ENCODE data around the gene AKR1B15. TPM values are rescaled to one million over a fixed set of nuclear protein-coding genes. Genes with fewer than 3 reads are reported as not detected.

AKR1B15 gene
- total RNA-seq, 2 donors from 2014 or later, result not detected

- 91 to 100% methylated on average over 2 to 3 of the region's 3 CpGs for WGBS, 2 experiments (ENCODE audit: insufficient coverage in 1 of 2, insufficient read length in 1 of 2)
- H3K27ac Mint-ChIP-seq, result no peak overlapping the region
- H3K36me3 Mint-ChIP-seq (ENCODE audit: low read depth), result no peaks in the 10 kb centered on the region
- Histone ChIP-seq H3K4me3 (ENCODE audit: low read length) (no peak overlapping the region), H3K9me3 (ENCODE audit: control insufficient read depth, low read length) (peaks cover 21% of the 10 kb centered on the region), H3K4me1 (ENCODE audit: control insufficient read depth, insufficient read depth, low read length) (no peaks in the 10 kb centered on the region), H3K36me3 (ENCODE audit: control insufficient read depth, insufficient read depth, low read length) (no peaks in the 10 kb centered on the region), H3K27ac (ENCODE audit: low read depth, low read length) (no peak overlapping the region), H3K9ac (ENCODE audit: extremely low read depth, low read length, poor library complexity, severe bottlenecking) (no peak overlapping the region), H3K27me3 (ENCODE audit: control insufficient read depth, insufficient read depth, low read length, poor library complexity, severe bottlenecking) (no peaks in the 10 kb centered on the region)
- TF ChIP-seq CTCF (conservative IDR thresholded peaks at IDR 0.05), result no peak
- peaks cover 6% of the 10 kb centered on the region for H3K9me3 Mint-ChIP-seq
- DNase-seq, result no peak
- no peaks in the 10 kb centered on the region for H3K27me3 Mint-ChIP-seq (ENCODE audit: insufficient read depth)
- H3K4me1 Mint-ChIP-seq, result no peaks in the 10 kb centered on the region
- no peak overlapping the region for H3K4me3 Mint-ChIP-seq
Measured at GRCh38 chr7:134502463-134503371, 46.2 kb upstream of the AKR1B15 start.

GRCh38 chr7:134504660-134505164 lies 44.2 kb upstream of the AKR1B15 start:
- no peak overlapping the region for H3K4me3 Mint-ChIP-seq
- WGBS, 2 experiments (ENCODE audit: insufficient coverage in 1 of 2, insufficient read length in 1 of 2), result 96 to 100% methylated on average over 1 to 2 of the region's 3 CpGs
- no peaks in the 10 kb centered on the region for H3K27me3 ChIP-seq (ENCODE audit: control insufficient read depth, insufficient read depth, low read length, poor library complexity, severe bottlenecking)
- H3K27ac ChIP-seq (ENCODE audit: low read depth, low read length), result no peak overlapping the region
- H3K4me1 ChIP-seq (ENCODE audit: control insufficient read depth, insufficient read depth, low read length), result no peaks in the 10 kb centered on the region
- peaks cover 7% of the 10 kb centered on the region for H3K9me3 ChIP-seq (ENCODE audit: control insufficient read depth, low read length)
- H3K27ac Mint-ChIP-seq, result no peak overlapping the region
- DNase-seq, result no peak
- TF ChIP-seq CTCF (conservative IDR thresholded peaks at IDR 0.05), result no peak
- peaks cover 2% of the 10 kb centered on the region for H3K27me3 Mint-ChIP-seq (ENCODE audit: insufficient read depth)
- H3K9ac ChIP-seq (ENCODE audit: extremely low read depth, low read length, poor library complexity, severe bottlenecking), result no peak overlapping the region
- H3K4me1 Mint-ChIP-seq, result no peaks in the 10 kb centered on the region
- no peaks in the 10 kb centered on the region for H3K9me3 Mint-ChIP-seq
- no peaks in the 10 kb centered on the region for H3K36me3 Mint-ChIP-seq (ENCODE audit: low read depth)
- H3K4me3 ChIP-seq (ENCODE audit: low read length), result no peak overlapping the region
- no peaks in the 10 kb centered on the region for H3K36me3 ChIP-seq (ENCODE audit: control insufficient read depth, insufficient read depth, low read length)

- no peak overlapping the region for H3K27ac Mint-ChIP-seq
- H3K9me3 Mint-ChIP-seq, result no peaks in the 10 kb centered on the region
- Histone ChIP-seq H3K27me3 (ENCODE audit: control insufficient read depth, insufficient read depth, low read length, poor library complexity, severe bottlenecking) (no peaks in the 10 kb centered on the region), H3K4me3 (ENCODE audit: low read length) (no peak overlapping the region), H3K9ac (ENCODE audit: extremely low read depth, low read length, poor library complexity, severe bottlenecking) (no peak overlapping the region), H3K9me3 (ENCODE audit: control insufficient read depth, low read length) (peaks cover under 1% of the 10 kb centered on the region), H3K36me3 (ENCODE audit: control insufficient read depth, insufficient read depth, low read length) (no peaks in the 10 kb centered on the region), H3K4me1 (ENCODE audit: control insufficient read depth, insufficient read depth, low read length) (no peaks in the 10 kb centered on the region), H3K27ac (ENCODE audit: low read depth, low read length) (no peak overlapping the region)
- 89% methylated on average over 2 to 4 of the region's 4 CpGs for WGBS, 2 experiments (ENCODE audit: insufficient coverage in 1 of 2, insufficient read length in 1 of 2)
- no peaks in the 10 kb centered on the region for H3K36me3 Mint-ChIP-seq (ENCODE audit: low read depth)
- H3K27me3 Mint-ChIP-seq (ENCODE audit: insufficient read depth), result peaks cover 4% of the 10 kb centered on the region
- DNase-seq, result no peak
- H3K4me3 Mint-ChIP-seq, result no peak overlapping the region
- H3K4me1 Mint-ChIP-seq, result no peaks in the 10 kb centered on the region
- TF ChIP-seq CTCF (conservative IDR thresholded peaks at IDR 0.05), result no peak
Measured at GRCh38 chr7:134505856-134506255, 43.1 kb upstream of the AKR1B15 start.

Data from endodermal cell (in vitro differentiated cells).